Subcutaneous adipose tissue (tissue), 4 donors: ENCODE data around the gene PTH2R. TPM values are rescaled to one million over a fixed set of nuclear protein-coding genes. Genes with fewer than 3 reads are reported as not detected.

Experiments
- total RNA-seq, 4 donors: library from RNA; depleted of rRNA; stranded (reverse); fragments of >200 nt; gene quantifications; one replicate each; pipeline ENCODE4 v1.1.0, GENCODE V29; 2016
- TF ChIP-seq, protein P1 (sequence below): fragments of 450-650 bp; IDR thresholded peaks from one replicate; pipeline ENCODE4 v1.5.1; 2016; ENCODE audit warnings: low read depth, mild to moderate bottlenecking, control low read depth, antibody characterized with exemption, moderate library complexity

PTH2R gene
- total RNA-seq, 4 donors from 2014 or later, result 0.33 to 9.4 (median 1.2) TPM

DNA sequence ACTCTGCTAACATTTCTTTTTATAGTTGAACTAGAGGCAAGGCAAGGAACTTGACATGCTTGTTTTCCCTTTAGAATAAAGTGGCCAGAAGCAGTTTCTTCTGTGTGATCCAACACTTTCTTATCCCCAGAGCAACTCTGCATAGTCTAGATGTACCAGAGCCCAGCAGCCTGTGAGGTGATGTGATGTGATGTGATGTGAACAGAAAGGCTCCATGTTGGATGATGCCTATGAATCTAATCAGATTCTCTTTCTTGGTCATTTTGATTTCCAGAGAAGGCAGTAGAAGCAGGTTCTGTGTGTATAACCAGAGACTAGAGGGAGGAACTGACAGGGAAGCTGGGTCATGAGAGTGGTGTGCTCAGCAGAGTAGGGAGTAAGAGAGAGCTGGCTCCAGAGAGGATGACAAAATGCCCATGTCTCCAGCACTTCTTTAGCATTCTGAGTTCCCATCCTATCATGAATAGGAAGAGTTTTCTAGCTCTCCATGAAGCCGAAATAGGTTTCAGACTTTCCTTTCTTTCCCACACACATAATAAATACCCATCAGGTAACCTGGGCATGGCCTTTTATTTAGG is 31.0 kb upstream of the PTH2R start:
- TF ChIP-seq, protein P1, sequence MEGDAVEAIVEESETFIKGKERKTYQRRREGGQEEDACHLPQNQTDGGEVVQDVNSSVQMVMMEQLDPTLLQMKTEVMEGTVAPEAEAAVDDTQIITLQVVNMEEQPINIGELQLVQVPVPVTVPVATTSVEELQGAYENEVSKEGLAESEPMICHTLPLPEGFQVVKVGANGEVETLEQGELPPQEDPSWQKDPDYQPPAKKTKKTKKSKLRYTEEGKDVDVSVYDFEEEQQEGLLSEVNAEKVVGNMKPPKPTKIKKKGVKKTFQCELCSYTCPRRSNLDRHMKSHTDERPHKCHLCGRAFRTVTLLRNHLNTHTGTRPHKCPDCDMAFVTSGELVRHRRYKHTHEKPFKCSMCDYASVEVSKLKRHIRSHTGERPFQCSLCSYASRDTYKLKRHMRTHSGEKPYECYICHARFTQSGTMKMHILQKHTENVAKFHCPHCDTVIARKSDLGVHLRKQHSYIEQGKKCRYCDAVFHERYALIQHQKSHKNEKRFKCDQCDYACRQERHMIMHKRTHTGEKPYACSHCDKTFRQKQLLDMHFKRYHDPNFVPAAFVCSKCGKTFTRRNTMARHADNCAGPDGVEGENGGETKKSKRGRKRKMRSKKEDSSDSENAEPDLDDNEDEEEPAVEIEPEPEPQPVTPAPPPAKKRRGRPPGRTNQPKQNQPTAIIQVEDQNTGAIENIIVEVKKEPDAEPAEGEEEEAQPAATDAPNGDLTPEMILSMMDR, result no peak

DNA sequence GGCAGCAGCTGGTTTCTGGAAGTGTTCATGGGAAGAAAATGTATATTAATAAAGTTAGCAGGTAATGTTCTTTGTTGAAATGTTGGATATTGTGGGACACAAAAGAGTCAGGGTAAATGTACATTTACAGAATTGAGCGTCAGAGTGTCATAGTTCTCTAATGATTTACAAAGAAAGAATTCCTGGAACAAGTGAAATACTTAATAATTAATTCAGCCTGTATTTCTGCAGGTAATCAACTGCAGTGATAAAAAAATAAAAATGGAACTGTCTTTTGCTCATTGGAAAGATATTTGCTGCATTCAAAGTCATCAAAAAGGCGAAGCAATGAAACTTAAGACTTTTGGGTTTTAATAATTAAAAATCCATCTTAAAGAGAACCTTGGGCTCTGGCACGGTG is 27.4 kb upstream of the PTH2R start:
- TF ChIP-seq, protein P1, result no peak

DNA sequence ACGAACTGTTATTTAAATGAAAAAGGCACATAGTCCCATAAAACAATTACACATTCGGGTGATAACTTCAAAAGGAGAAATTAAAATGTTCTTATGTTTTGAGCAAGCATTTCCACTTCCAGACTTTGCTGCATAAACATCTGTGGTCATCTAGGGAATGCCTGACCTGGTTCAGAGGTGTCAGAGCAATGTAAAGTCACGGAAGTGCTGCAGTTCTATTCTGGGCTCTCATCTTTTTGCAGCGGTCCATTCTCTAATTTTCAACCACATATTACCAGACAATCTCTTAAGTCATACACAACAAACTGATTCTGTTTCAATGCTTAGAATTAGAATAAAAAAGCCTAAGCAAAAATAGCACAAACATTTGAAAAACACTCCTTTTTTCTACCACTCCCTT is 22.0 kb upstream of the PTH2R start:
- TF ChIP-seq, protein P1, result no peak

DNA sequence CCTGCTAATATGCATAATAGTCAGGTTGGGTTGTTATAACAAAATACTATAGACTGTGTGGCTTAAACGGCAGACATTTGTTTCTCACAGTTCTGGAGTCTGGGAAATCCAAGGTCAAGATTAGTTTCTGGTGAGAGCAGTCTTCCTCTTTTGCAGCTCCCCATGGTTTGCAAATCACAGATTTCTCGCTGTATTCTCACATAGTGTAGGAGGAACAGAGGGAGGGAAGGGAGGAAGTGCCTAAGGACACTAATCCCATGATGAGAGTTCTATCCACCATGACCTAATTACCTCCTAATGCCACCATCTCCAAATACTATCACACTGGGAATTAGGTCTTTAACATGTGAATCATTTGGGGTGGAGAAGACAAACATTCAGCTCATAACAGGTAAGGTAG is 20.1 kb upstream of the PTH2R start:
- TF ChIP-seq, protein P1, result no peak

DNA sequence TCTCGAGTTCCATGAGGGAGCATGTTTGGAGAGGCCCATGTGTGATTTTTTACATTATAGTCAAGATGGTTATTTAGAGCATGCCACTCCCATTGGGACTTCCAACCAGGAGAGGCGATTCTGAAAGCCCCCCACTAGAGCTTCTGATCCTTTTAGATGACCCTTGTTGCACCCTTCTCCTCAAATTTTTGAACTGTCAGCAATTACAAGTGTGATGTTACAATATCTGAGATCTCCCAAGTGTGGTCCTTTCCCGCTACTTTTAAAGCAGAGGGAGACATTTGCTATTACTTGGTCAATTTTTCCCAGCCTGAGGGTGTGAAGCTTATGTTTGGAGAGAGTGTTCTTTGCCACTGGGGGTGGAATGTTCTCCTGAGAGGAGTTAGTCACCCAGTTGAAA is 16.7 kb upstream of the PTH2R start:
- TF ChIP-seq, protein P1, result no peak

DNA sequence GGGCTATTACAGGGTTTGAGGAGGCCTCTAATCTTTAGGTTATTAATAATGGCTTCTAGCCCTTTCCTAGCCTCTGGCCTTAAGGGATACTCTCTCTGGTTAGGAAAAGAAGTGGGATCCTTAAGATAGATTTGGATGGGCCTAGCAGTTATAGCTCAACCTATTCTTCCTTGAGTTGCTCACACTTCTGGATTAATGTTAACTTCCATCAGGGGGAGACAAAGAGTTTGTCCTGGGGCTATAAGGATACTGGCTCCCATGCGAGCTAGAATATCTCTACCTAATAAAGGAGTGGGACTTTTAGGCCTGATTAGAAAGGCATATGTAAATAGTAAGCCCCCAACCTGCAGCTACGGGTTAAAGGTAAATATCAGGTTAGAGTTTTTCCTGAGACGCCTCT is 14.3 kb upstream of the PTH2R start:
- TF ChIP-seq, protein P1, result no peak

DNA sequence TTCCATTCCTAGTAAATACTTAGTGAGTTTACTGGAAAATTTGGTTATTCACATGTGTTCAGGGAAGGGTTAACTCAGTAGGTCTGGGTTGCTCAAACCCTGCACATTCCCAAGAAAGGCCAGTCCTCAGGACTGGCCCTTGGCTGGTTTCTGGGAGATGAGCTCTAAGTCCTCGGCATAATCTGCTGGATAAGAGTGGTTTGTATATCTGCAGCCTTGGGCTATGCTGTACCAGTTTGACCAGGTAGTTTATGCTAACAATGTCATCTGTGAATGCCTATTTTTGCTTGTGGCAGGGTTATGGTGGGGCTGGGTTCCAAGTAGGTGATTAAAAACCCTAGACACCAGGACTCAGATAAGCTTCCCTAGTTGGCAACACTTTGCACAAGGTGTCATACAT is 7.4 kb upstream of the PTH2R start:
- TF ChIP-seq, protein P1, result no peak
